GM21528 (cell line): ENCODE measurements around the gene IPCEF1.
A peak's percentile ranks its signal among the peaks of the same experiment; 100 is the strongest.
"Not testable (repeated sequence)": the region's sequence is repeated elsewhere in the genome, so short reads cannot be mapped to it uniquely, and the experiment has no call there.

ENCODE experiments used
- ATAC-seq: cut with Tn5 transposase; IDR thresholded peaks from one replicate; pipeline ENCODE4 v1.9.1; 2021; ENCODE audit warnings: mild to moderate bottlenecking, moderate library complexity; ENCODE audit not compliant: unreplicated experiment, low FRiP score

IPCEF1 gene

DNA sequence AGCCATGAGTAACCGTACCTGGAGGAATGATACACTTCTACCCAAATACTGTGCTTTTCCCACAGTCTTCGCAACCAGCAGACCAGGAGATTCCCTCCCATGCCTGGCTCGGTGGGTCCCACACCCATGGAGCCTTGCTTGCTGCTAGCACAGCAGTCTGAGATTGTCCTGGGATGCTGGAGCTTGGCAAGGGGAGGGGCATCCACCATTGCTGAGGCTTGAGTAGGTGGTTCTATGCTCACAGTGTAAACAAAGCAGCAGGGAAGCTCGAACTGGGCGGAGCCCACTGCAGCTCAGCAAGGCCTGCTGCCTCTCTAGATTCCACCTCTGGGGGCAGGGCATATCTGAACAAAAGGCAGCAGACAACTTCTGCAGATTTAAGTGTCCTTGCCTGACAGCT is 184.2 kb downstream of the IPCEF1 start:
- not testable (repeated sequence) for ATAC-seq

GRCh38 chr6:154170106-154170505 is 186.5 kb downstream of the IPCEF1 start:
- no peak for ATAC-seq

- no peak for ATAC-seq
Observed at GRCh38 chr6:154169193-154169847, 187.3 kb downstream of the IPCEF1 start.

- no peak for ATAC-seq
Observed at GRCh38 chr6:154167126-154167525, 189.5 kb downstream of the IPCEF1 start.

- no peak for ATAC-seq
Observed at GRCh38 chr6:154166140-154166539, 190.5 kb downstream of the IPCEF1 start.

DNA sequence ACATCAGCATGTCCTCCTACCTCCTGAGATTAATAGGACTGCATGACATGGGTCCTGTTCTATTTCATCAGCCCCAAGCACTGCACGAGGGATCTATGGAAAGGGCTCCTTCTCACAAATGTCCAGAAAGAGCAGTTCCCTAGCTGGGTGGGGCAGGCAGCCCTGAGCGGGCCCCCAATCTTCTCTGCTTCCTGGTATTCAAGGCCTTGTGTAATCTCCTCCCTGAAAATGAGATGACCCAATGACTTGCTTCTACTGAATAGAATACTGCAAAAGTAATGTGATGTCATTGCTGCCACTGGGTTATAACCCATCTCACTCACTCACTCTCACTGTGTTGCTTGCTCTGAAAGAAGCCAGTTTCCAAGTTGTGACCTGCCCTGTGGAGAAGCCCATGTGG is 191.1 kb downstream of the IPCEF1 start:
- no peak for ATAC-seq

DNA sequence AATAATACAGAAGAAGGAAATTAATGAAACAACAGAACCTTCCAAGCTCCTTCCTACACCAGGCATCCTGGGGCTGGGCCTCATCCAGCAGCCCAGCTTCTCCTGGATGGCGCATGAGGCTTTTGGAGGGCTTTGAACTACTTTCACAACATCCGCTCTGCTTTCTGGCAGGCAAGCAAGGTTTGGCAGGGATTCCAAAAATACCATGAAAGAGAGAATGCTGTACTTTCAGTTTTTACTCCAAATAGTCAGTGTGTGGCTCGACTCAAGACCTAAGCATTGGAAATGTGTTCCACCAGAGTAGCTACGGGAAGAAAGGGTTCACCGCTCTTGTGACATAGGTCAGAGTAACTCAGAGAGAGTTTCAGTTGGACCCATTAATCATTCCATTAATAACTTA is 192.2 kb downstream of the IPCEF1 start:
- ATAC-seq, result no peak

DNA sequence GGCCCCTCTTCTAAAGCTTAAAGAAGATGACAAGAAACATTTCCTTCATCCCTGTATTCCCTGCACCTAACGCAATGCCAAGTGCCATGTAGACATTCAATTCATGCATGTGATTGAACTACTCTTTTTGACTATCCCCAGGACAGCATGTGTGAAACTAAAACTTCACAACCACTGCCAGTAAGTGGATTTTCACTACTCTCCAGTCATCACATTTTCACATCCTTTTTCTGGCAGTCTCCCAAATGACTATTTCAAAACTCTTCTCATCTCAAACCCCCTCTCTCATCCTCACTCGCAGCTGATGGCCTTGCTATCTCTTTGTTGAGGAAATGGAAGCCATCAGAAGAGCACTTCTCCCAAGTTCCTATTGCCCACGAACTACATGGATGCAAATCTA is 194.9 kb downstream of the IPCEF1 start:
- peak; percentile 73 for ATAC-seq

DNA sequence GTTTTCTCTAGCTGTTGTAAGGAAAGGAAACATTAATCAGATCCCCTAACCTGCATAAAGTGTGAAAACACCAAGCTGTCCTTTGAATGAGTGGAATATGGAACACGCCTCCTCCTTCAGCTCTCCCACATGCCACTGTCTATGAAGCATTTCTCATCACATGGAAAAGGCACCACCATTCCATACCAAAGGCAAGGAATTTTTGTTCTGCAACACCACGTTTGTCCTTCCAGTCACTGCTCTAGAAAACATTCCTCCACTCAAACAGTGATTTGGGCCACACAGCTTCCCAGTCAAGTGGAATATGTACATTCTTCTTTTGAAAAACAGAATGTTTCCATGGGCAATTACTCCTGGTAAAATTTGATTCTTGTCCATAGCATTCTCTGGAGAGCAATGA is 197.5 kb downstream of the IPCEF1 start:
- ATAC-seq, result no peak

- ATAC-seq, result no peak
Observed at GRCh38 chr6:154157706-154158105, 198.9 kb downstream of the IPCEF1 start.

GRCh38 chr6:154157082-154157481 is 199.5 kb downstream of the IPCEF1 start:
- peak; percentile 52 for ATAC-seq

DNA sequence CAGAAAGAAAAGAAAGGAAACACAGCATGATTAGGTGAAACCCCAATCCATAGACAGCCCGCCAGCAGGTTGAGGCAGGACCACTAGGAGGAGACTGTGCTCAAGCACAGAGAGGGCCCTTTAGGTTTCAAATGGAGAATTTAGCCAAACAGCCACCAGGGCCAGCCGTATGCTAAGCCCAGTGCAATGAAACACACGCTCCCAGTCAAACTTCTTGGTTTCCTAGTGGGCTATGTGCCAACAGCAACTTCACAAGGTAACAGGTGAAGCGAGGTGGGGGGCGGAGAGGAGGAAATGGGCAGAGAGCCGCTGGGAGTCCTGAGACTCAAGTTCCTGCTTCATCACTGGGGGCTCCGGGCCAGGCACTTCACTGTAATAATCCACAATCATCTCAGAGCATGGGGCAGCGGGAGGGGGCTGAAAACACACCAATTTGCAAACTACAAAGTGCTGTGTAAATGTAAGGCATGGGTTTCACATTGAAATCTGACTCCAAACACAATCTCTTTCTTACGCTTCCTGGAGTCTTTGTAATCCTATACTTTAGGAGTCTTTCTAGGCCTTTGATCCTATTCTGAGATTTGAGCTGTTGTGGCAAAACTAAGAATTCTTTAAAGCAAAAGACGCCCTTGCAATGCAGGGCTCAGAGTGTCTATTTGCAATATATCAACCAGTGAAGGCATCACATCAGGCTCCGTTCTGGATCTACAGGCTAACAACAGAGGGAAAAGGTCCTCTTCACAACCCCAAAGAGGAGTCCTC is 200.3 kb downstream of the IPCEF1 start:
- peak; percentile 69 for ATAC-seq

GRCh38 chr6:154154389-154154967 is 202.1 kb downstream of the IPCEF1 start:
- no peak for ATAC-seq

DNA sequence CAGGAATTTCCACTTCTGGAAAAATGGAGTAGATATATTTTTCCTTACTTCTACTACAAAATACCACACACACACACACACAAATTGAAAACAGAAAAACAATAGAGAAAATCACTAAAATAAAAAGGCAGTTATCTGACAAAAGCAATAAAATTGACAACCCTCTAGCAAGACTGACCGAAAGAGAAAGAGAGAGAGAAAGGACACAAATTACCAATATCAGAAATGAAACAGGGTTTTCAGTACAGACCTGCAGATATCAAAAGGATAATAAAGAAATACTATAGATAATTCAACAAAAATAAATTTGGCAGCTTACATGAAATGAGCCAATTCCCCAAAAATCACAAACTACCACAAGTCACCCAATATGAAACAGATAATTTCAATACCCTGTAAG is 212.8 kb downstream of the IPCEF1 start:
- no peak for ATAC-seq

DNA sequence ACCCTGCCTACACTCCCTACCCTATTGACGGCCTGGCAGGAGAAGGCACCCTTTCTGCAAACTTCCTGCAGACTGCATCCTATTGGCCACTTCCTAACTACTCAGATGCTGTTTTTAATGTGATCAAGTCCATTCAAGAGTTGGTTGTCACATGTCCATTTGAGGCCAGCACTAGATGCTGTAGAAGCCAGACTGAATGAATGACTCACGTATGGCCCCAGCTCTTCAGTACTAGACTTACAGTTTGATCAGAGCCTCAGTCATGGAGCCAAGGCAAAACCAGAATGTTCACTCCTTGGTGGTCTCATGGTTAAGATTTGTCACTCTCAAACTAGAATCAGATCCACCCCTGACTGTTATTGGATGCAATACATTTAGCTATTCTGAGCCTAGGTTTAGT is 215.9 kb downstream of the IPCEF1 start:
- no peak for ATAC-seq

GRCh38 chr6:154139892-154140291 is 216.7 kb downstream of the IPCEF1 start:
- no peak for ATAC-seq

DNA sequence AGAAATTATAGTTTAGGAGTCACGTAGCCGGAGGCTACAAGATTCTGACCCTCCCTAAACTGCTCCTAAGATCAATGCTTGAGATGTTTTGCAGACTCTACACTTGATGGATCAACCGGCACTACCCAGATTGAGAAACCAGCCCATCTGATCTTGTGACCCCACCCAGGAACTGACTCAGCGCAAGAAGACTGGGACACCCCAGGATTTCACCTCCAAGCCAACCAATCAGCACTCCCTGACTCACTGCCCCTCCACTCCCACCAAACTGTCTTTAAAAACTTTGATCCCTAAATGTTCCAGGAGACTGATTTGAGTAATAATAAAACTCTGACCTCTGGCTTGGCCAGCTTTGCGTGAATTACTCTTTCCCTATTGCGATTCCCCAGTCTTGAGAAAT is 217.8 kb downstream of the IPCEF1 start:
- no peak for ATAC-seq

DNA sequence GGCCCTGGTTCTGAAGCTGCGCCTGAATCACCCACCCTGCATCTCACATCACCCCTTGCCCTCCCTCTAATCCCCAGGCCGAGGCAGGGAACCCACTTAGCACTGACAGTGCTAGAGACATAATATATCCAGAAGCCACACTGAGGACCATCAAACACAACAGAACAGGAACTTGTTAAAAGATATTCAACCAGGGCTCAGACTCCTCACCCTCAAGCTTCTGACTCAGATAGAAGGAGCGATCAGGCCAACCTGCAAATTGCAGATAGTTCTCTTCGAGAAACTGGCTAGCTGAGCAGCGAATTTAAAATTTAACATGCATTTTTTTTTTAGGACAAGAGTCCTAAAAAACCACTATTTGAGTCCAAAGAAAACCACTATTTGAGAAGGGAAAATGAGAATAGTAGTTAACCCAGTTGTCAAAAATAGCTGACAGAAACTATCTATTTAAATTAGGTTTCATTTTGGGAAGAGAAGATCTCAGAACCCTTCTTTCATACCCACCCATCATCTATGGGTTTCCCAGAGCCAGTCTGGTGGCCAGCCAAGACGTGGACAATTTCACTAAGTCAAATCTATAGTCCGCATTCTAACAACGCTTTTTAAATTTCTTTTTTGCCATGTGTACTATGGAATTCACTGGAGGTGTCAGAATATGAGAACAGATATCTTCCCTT is 222.0 kb downstream of the IPCEF1 start:
- no peak for ATAC-seq

- no peak for ATAC-seq
Observed at GRCh38 chr6:154127657-154128056, 228.9 kb downstream of the IPCEF1 start.

DNA sequence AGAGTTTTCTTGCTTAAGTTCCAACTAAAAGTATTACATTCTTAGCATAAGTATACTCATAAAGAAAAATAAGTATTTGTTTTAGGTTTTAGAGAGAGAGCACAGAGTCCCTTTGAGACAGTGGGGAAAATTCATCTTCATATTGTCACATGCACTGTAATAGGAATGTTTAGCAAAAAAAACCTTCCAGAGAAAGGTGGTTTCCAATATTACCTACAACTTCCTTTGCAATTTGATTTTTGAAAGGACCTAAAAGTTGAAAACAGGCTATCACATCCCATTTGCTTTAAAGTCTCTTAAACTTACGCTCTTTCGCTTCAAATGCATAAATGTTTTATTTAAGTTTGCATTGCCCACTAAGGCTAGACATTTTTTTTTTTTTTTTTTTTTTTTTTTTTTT is 231.2 kb downstream of the IPCEF1 start:
- no peak for ATAC-seq
